HG03066 (cell line): ENCODE data around the gene NCLN.
A peak's percentile ranks its signal among the peaks of the same experiment; 100 is the strongest.

Source experiments
- ATAC-seq: cut with Tn5 transposase; IDR thresholded peaks from one replicate; pipeline ENCODE4 v1.9.1; 2021; ENCODE audit warnings: low read depth; ENCODE audit not compliant: unreplicated experiment

The NCLN gene, protein sequence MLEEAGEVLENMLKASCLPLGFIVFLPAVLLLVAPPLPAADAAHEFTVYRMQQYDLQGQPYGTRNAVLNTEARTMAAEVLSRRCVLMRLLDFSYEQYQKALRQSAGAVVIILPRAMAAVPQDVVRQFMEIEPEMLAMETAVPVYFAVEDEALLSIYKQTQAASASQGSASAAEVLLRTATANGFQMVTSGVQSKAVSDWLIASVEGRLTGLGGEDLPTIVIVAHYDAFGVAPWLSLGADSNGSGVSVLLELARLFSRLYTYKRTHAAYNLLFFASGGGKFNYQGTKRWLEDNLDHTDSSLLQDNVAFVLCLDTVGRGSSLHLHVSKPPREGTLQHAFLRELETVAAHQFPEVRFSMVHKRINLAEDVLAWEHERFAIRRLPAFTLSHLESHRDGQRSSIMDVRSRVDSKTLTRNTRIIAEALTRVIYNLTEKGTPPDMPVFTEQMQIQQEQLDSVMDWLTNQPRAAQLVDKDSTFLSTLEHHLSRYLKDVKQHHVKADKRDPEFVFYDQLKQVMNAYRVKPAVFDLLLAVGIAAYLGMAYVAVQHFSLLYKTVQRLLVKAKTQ

GRCh38 chr19:3185461-3186159 lies at the start of gene NCLN:
TSS of gene NCLN (plus strand) at chr19:3185930. CDS start at chr19:3186031, 101 bp downstream.
- peak; percentile 68 for ATAC-seq

DNA sequence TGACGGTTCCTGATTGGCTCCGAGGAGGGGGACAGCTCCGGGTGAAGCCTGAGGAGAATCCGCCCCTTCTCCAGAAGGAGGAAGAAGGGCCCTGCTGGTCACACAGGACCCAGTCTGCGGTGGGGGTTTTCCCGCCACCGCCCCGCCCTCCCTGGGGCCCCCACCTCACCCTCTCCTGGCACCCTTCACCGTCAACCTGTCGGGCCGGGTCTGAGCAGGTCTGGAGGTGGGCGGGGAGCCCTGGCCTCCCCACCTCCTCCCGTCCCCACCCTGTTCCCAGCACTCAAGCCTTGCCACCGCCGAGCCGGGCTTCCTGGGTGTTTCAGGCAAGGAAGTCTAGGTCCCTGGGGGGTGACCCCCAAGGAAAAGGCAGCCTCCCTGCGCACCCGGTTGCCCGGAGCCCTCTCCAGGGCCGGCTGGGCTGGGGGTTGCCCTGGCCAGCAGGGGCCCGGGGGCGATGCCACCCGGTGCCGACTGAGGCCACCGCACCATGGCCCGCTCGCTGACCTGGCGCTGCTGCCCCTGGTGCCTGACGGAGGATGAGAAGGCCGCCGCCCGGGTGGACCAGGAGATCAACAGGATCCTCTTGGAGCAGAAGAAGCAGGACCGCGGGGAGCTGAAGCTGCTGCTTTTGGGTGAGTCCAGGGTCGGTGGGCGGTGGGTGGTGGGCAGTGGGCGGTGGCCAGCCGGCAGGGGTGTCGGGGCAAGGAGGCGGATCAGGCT lies 49.6 kb upstream of the NCLN start, which contains the start of gene GNA15:
GNA15 (plus strand) TSS at position 73 of the 723 bp plus-strand sequence; CDS start at position 491, 418 bp downstream.
- no peak for ATAC-seq

DNA sequence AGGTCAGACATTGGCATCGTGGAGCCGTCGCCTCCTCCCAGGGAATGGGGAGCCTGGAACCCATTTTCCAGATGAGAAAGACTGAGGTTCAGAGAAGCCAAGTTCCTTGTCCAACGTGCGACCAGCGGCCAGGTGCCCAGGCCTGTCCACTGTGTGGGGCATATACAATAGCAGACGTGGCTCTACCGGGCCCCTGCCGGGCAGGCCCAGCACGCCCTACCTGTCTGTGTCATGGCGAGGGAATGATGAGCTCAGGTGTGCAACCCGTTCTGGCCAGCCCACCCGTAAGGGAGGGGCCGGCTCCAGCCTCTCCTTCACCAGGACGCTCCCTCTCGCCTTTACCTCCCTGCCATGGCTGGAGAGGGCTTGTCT lies 49.1 kb upstream of the NCLN start:
- no peak for ATAC-seq

DNA sequence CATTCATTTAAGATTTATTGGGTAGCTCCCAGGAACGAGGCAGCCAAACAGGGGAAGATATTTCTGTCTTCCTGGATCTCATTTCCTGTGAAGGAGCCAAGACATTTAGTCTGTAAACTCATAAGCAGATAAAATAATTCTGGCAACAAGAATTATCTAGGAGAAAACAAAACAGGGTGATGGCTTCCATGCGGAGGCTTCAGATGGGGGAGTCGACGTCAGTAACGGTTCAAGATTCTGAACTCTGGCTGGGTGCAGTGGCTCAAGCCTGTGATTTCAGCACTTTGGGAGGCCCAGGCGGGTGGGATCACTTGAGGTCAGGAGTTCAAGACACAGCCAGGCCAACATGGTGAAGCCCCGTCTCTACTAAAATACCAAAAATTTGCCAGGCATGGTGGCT lies 48.6 kb upstream of the NCLN start:
- ATAC-seq, result no peak

GRCh38 chr19:3138268-3138667 lies 47.5 kb upstream of the NCLN start:
- no peak for ATAC-seq

GRCh38 chr19:3140667-3141038 lies 45.1 kb upstream of the NCLN start:
- ATAC-seq, result no peak

DNA sequence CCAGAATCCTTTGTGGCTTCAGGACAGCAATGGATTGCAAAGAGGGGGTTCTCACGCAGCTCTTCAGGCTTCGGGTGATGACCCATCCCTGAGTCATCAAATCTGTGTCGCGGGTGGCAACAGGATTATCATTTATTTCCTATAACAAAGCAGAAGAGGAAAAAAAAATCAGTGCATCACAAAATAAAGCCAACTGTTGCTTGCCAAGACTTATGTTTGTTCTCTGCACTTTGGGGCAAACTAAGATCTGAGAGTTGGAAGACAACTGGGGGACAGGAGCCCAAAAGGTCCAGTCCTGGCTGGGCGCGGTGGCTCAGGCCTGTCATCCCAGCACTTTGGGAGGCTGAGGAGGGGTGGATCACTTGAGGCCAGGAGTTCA lies 43.4 kb upstream of the NCLN start:
- ATAC-seq, result no peak

DNA sequence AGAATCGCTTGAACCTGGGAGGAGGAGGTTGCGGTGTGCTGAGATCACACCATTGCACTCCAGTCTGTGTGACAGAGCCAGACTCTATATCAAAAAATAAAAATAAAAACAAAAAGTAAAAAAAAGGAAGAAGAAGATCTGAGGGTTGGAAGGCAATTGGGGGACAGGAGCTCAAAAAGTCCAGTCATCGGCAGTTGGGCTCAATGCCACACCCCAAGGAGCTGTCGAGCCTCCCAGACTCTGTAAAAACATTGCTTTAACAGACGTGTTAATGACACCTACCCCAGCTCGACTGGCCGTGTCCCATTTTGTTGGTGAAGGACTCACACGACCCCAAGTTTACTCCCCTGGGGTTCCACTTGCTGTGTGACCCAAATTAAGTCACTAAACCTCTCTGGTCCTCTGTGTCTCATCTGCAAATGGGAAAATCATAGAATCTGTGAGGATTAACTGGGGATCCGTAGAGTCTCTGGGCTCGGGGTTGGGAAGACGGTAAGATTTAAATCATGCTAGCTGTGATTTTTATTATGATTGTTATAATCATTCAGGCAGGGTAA lies 42.9 kb upstream of the NCLN start:
- ATAC-seq, result no peak

GRCh38 chr19:3145909-3146676 lies 39.6 kb upstream of the NCLN start:
- no peak for ATAC-seq

- ATAC-seq, result no peak
These were observed 39.0 kb upstream of the NCLN start for GRCh38 chr19:3146677-3147100.

- ATAC-seq, result no peak
These were observed 37.2 kb upstream of the NCLN start for GRCh38 chr19:3148503-3148902.

DNA sequence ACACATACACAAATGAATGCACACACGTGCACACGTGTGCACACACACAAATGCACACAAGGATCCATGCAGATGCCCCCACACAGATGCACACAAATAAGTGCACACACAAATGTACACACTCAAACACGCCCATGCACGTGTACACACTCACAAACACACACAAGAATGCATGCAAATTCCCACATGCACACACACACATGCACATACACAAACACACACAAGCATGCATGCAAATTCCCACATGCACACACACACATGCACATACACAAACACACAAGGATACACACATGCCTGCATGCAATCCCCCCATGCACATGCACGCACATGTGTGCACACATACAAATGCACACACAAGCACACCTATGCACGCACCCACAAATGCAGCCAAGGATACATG lies 36.6 kb upstream of the NCLN start:
- no peak for ATAC-seq

- no peak for ATAC-seq
These were observed 35.9 kb upstream of the NCLN start for GRCh38 chr19:3149526-3150505.

GRCh38 chr19:3150739-3151329 lies 34.9 kb upstream of the NCLN start:
- ATAC-seq, result no peak

GRCh38 chr19:3151563-3152418 lies 33.9 kb upstream of the NCLN start:
- no peak for ATAC-seq

- ATAC-seq, result no peak
These were observed 33.3 kb upstream of the NCLN start for GRCh38 chr19:3152419-3152780.
